Fibroblast of mammary gland (primary cell): ENCODE data around the gene VAV1.
"Not testable (repeated sequence)": the region's sequence is repeated elsewhere in the genome, so short reads cannot be mapped to it uniquely, and the experiment has no call there.

ENCODE experiments used
- DNase-seq: peaks from one replicate; pipeline ENCODE4 v3.0.0-alpha.2; 2010; ENCODE audit warnings: low read depth
- H3K4me3 ChIP-seq: 2 replicates; pipeline ENCODE4 v1.5.1; 2011; ENCODE audit warnings: low read depth, mild to moderate bottlenecking, low read length, moderate library complexity; ENCODE audit not compliant: control insufficient read depth
- CTCF ChIP-seq: conservative IDR thresholded peaks from 2 replicates; pipeline ENCODE4 v1.5.1; 2011; ENCODE audit warnings: low read depth, low read length, inconsistent platforms; ENCODE audit not compliant: control insufficient read depth, insufficient read depth

Gene VAV1

GRCh38 chr19:6821639-6822310, 49.3 kb downstream of the VAV1 start:
- no peak overlapping the region for H3K4me3 ChIP-seq
- DNase-seq, result no peak
- TF ChIP-seq CTCF, result no peak

GRCh38 chr19:6822311-6822670, 49.8 kb downstream of the VAV1 start:
- H3K4me3 ChIP-seq, result no peak overlapping the region
- no peak for TF ChIP-seq CTCF
- DNase-seq, result no peak

GRCh38 chr19:6825076-6825774, 52.7 kb downstream of the VAV1 start:
- TF ChIP-seq CTCF, result no peak
- DNase-seq, result no peak
- no peak overlapping the region for H3K4me3 ChIP-seq

GRCh38 chr19:6826281-6826920, 53.9 kb downstream of the VAV1 start:
- no peak for DNase-seq
- no peak for TF ChIP-seq CTCF
- H3K4me3 ChIP-seq, result no peak overlapping the region

- H3K4me3 ChIP-seq, result no peak overlapping the region
- no peak for TF ChIP-seq CTCF
- DNase-seq, result no peak
Observed at GRCh38 chr19:6828306-6828697, 55.8 kb downstream of the VAV1 start.

GRCh38 chr19:6828698-6829633, 56.5 kb downstream of the VAV1 start:
- DNase-seq, result no peak
- H3K4me3 ChIP-seq, result no peak overlapping the region
- TF ChIP-seq CTCF, result no peak

GRCh38 chr19:6829829-6830228, 57.3 kb downstream of the VAV1 start:
- not testable (repeated sequence) for H3K4me3 ChIP-seq, DNase-seq

GRCh38 chr19:6831084-6831483, 58.6 kb downstream of the VAV1 start:
- H3K4me3 ChIP-seq, DNase-seq: not testable (repeated sequence)
